Liver (tissue), 3 donors: ENCODE results near the gene KLHL42.

Source experiments
- ATF3 ChIP-seq: IDR thresholded peaks from 2 replicates; pipeline ENCODE4 v1.6.1; 2016; ENCODE audit warnings: antibody characterized with exemption
- CTCF ChIP-seq: fragments of 150-350 bp; IDR thresholded peaks from 2 replicates; pipeline ENCODE4 v1.5.1; 2017; ENCODE audit warnings: improper control_type of control experiment, low read depth, low read length; ENCODE audit not compliant: missing input control
- EGR1 ChIP-seq, 2 donors: IDR thresholded peaks; 2 replicates each; pipeline ENCODE4 v1.6.1; 2016 to 2018; ENCODE audit warnings: antibody characterized with exemption in 2 of 2, low read depth in 2 of 2
- FOXA1 ChIP-seq: IDR thresholded peaks from 2 replicates; pipeline ENCODE4 v1.6.1; 2016; ENCODE audit warnings: antibody characterized with exemption
- HNF4A ChIP-seq, 2 donors: conservative IDR thresholded peaks; 2 replicates each; pipeline ENCODE4 v1.6.1; 2016; ENCODE audit warnings: antibody characterized with exemption in 2 of 2, mild to moderate bottlenecking in 2 of 2
- HNF4G ChIP-seq: IDR thresholded peaks from 2 replicates; pipeline ENCODE4 v1.6.1; 2016; ENCODE audit warnings: antibody characterized with exemption
- JUND ChIP-seq, 2 donors: IDR thresholded peaks; 2 replicates each; pipeline ENCODE4 v1.6.1; 2016; ENCODE audit warnings: antibody characterized with exemption in 2 of 2
- MAX ChIP-seq: IDR thresholded peaks from 2 replicates; pipeline ENCODE4 v1.6.1; 2016; ENCODE audit warnings: antibody characterized with exemption
- RAD21 ChIP-seq, 2 donors: IDR thresholded peaks; 2 replicates each; pipeline ENCODE4 v1.6.1; 2016; ENCODE audit warnings: antibody characterized with exemption in 2 of 2, mild to moderate bottlenecking in 2 of 2
- REST ChIP-seq: IDR thresholded peaks from 2 replicates; pipeline ENCODE4 v1.6.1; 2016; ENCODE audit warnings: antibody characterized with exemption, mild to moderate bottlenecking
- SP1 ChIP-seq: IDR thresholded peaks from 2 replicates; pipeline ENCODE4 v1.6.1; 2018; ENCODE audit warnings: antibody characterized with exemption, mild to moderate bottlenecking
- TAF1 ChIP-seq: conservative IDR thresholded peaks from 2 replicates; pipeline ENCODE4 v1.6.1; 2016; ENCODE audit warnings: antibody characterized with exemption, mild to moderate bottlenecking
- YY1 ChIP-seq: IDR thresholded peaks from 2 replicates; pipeline ENCODE4 v1.6.1; 2016; ENCODE audit warnings: antibody characterized with exemption, mild to moderate bottlenecking
- ZBTB33 ChIP-seq: IDR thresholded peaks from 2 replicates; pipeline ENCODE4 v1.6.1; 2016; ENCODE audit warnings: antibody characterized with exemption
- donor health status: healthy.
- donor health status: healthy.

- TF ChIP-seq CTCF (no peak), YY1 (no peak), FOXA1 (no peak), ATF3 (no peak), JUND (IDR thresholded peaks at IDR 0.05) (no peak), EGR1 (IDR thresholded peaks at IDR 0.05; ENCODE audit: low read depth in 2 of 2) (no peak), MAX (no peak), HNF4G (no peak), SP1 (no peak), REST (no peak), RAD21 (IDR thresholded peaks at IDR 0.05) (no peak), TAF1 (no peak), HNF4A (conservative IDR thresholded peaks at IDR 0.05) (no peak), ZBTB33 (no peak)
Measured at GRCh38 chr12:27852117-27852516, 72.1 kb downstream of the KLHL42 start.
